ENCODE data around the gene MAP3K6.

DNA sequence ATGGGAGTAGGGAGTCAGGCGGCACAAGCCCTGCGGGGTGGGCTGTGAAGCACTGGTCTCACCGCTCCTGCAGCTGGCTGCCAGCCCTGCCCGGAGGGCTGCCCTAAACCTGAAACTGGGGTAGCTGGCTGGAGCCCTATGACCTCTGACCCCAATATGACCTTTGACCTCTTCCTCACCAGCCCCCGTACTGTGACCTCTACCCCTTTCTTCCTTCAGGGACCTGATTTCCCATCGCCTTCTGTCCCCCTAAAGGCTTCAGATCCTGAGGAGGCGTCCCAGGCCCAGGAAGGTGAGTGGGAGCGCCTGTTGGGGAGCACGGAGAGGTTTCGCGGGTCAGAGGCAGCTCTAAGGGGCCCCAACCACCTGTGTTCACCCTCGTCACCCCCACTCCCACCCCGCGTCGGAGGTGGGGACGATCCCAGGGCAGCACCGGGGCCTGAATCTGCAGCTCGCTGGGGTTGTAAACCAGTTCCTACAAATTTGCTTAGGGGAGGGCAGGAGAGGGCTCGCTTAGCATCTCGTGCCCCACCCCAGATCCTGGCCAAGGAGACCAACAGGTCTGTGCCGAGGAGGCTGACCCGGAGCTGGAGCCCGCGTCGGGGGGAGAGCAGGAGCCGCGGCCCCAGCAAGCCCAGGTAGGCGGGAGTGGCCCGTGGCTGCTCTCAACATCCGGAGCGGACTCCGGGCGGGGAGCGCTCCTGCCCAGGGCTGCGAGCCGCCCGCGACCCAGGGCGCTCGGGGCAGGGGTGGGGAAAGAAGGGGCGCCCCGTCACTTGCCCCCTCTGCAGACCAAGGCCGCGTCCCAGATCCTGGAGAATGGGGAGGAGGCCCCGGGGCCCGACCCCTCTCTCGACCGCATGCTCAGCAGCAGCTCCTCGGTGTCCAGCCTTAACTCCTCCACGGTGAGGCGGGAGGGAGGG is 17.6 kb downstream of the MAP3K6 start:
- no peak for TF ChIP-seq EP300 (IDR thresholded peaks at IDR 0.05; ENCODE audit: low read depth)
- TF ChIP-seq CTCF (IDR thresholded peaks at IDR 0.05): no peak
- TF ChIP-seq POLR2A (IDR thresholded peaks at IDR 0.05): no peak

Measured in transverse colon (tissue), 3 donors.